H1 (cell line): ENCODE data around the gene BCAS3. TPM values are rescaled to one million over a fixed set of nuclear protein-coding genes. Genes with fewer than 3 reads are reported as not detected.

Experiments
- CTCF ChIA-PET: fragments of 300-600 bp; sonication (Branson Sonifier 250); formaldehyde crosslinking; loops from one replicate; lab custom pipeline; 2021; ENCODE audit not compliant: partially characterized antibody; lab: Charles Lee
- POLR2A ChIA-PET: fragments of 300-600 bp; sonication (Branson Sonifier 250); formaldehyde crosslinking; loops from one replicate; lab custom pipeline; 2021; ENCODE audit warnings: inconsistent platforms; ENCODE audit not compliant: partially characterized antibody; lab: Charles Lee
- DNase-seq, 2 experiments: peaks; one replicate each; pipeline versions ENCODE4 v3.0.0 to v3.0.0-alpha.2; 2010 to 2022; ENCODE audit warnings: low spot score in 2 of 2, low read depth in 1 of 2, mixed read lengths in 1 of 2
- FAIRE-seq: peaks from 2 replicates; lab custom pipeline; 2011; peaks lifted over from hg19 to GRCh38; lab: Jason Lieb, UNC
- H2AFZ ChIP-seq: 2 replicates; pipeline ENCODE4 v1.8.1; 2012; ENCODE audit warnings: low read length, inconsistent platforms
- H2AK5ac ChIP-seq: 2 replicates; pipeline ENCODE4 v1.6.1; 2013; ENCODE audit warnings: low read depth, low read length
- H2BK120ac ChIP-seq: replicated peaks from 2 replicates; pipeline ENCODE3; 2013; ENCODE audit warnings: low read depth, low read length, inconsistent platforms
- H2BK12ac ChIP-seq: 2 replicates; pipeline ENCODE4 v1.6.1; 2013; ENCODE audit warnings: low read depth, low read length
- H2BK15ac ChIP-seq: 2 replicates; pipeline ENCODE4 v1.6.1; 2013; ENCODE audit warnings: low read length
- H2BK20ac ChIP-seq: 2 replicates; pipeline ENCODE4 v1.6.1; 2013; ENCODE audit warnings: low read length
- H2BK5ac ChIP-seq: 2 replicates; pipeline ENCODE4 v1.6.1; 2013; ENCODE audit warnings: low read depth, low read length
- H3K14ac ChIP-seq: 2 replicates; pipeline ENCODE4 v1.6.1; 2013; ENCODE audit warnings: inconsistent platforms; ENCODE audit not compliant: insufficient read length
- H3K18ac ChIP-seq: 2 replicates; pipeline ENCODE4 v1.6.1; 2013; ENCODE audit warnings: low read length; ENCODE audit errors: extremely low read depth
- H3K23ac ChIP-seq: 2 replicates; pipeline ENCODE4 v1.6.1; 2013; ENCODE audit warnings: inconsistent platforms; ENCODE audit not compliant: insufficient read length
- H3K23me2 ChIP-seq: 2 replicates; pipeline ENCODE4 v1.6.1; 2013; ENCODE audit warnings: low read depth, low read length
- H3K27ac ChIP-seq: 2 replicates; pipeline ENCODE4 v1.6.1; 2011; ENCODE audit warnings: low read depth, low read length, inconsistent platforms
- H3K27me3 ChIP-seq, 4 experiments: replicated peaks in 1 of 4; 1 replicate in 1 of 4; 2 replicates in 3 of 4; pipeline versions ENCODE4 v1.6.1 to v1.8.1; 2011 to 2013; ENCODE audit warnings: low read length in 3 of 4, mild to moderate bottlenecking in 3 of 4, inconsistent platforms in 2 of 4, mixed read lengths in 2 of 4, moderate library complexity in 1 of 4; ENCODE audit not compliant: control insufficient read depth in 3 of 4, insufficient read depth in 3 of 4; ENCODE audit errors: extremely low read depth in 1 of 4
- H3K36me3 ChIP-seq, 4 experiments: 2 replicates each; pipeline versions ENCODE4 v1.6.1 to v1.8.1; 2011 to 2013; ENCODE audit warnings: mild to moderate bottlenecking in 4 of 4, low read length in 3 of 4, moderate library complexity in 2 of 4, control low read depth in 1 of 4, inconsistent platforms in 1 of 4; ENCODE audit not compliant: insufficient read depth in 4 of 4, control insufficient read depth in 2 of 4
- H3K4ac ChIP-seq: replicated peaks from 2 replicates; pipeline ENCODE3; 2013; ENCODE audit warnings: low read length, low read depth, mixed read lengths, inconsistent platforms; ENCODE audit not compliant: insufficient read length
- H3K4me1 ChIP-seq, 4 experiments: replicated peaks in 1 of 4; 1 replicate in 1 of 4; 2 replicates in 3 of 4; pipeline versions ENCODE4 v1.6.1 to v1.8.1; 2011 to 2013; ENCODE audit warnings: low read length in 3 of 4, inconsistent platforms in 2 of 4, mixed read lengths in 1 of 4; ENCODE audit not compliant: insufficient read depth in 4 of 4, control insufficient read depth in 3 of 4
- H3K4me2 ChIP-seq, 2 experiments: 2 replicates each; pipeline versions ENCODE4 v1.6.1 to v1.8.1; 2011 to 2013; ENCODE audit warnings: low read depth in 2 of 2, low read length in 2 of 2, control low read depth in 1 of 2, inconsistent platforms in 1 of 2, mild to moderate bottlenecking in 1 of 2; ENCODE audit not compliant: insufficient read depth in 1 of 2
- H3K4me3 ChIP-seq, 4 experiments: fragments of 200-600, 300-600 bp in 1 of 4; sonication (generic), shearing (Covaris generic), sonication (Bioruptor Twin) in 1 of 4; 2 replicates each; pipeline versions ENCODE4 v1.5.1 to v1.8.1; 2011 to 2016; ENCODE audit warnings: low read length in 4 of 4, low read depth in 3 of 4, control low read depth in 2 of 4, inconsistent platforms in 2 of 4, mild to moderate bottlenecking in 2 of 4, mixed read lengths in 1 of 4, moderate library complexity in 1 of 4; ENCODE audit not compliant: insufficient read depth in 2 of 4; ENCODE audit errors: extremely low read depth in 1 of 4
- H3K56ac ChIP-seq: replicated peaks from 2 replicates; pipeline ENCODE3; 2013; ENCODE audit warnings: low read depth, mild to moderate bottlenecking, mixed read lengths, low read length, inconsistent platforms; ENCODE audit not compliant: insufficient read length
- H3K79me1 ChIP-seq: 2 replicates; pipeline ENCODE4 v1.6.1; 2013; ENCODE audit warnings: low read depth, low read length, control low read depth
- H3K79me2 ChIP-seq, 2 experiments: 2 replicates each; pipeline versions ENCODE4 v1.6.1 to v1.8.1; 2012 to 2013; ENCODE audit warnings: low read length in 2 of 2, mild to moderate bottlenecking in 2 of 2, inconsistent platforms in 1 of 2; ENCODE audit not compliant: insufficient read depth in 2 of 2, control insufficient read depth in 1 of 2
- H3K9ac ChIP-seq, 4 experiments: replicated peaks in 1 of 4; 1 replicate in 1 of 4; 2 replicates in 3 of 4; pipeline versions ENCODE4 v1.6.1 to v1.8.1; 2011 to 2013; ENCODE audit warnings: low read depth in 3 of 4, low read length in 3 of 4, control low read depth in 2 of 4, mild to moderate bottlenecking in 2 of 4, moderate library complexity in 2 of 4, inconsistent platforms in 1 of 4; ENCODE audit errors: extremely low read depth in 1 of 4
- H3K9me3 ChIP-seq, 2 experiments: 2 replicates each; pipeline versions ENCODE4 v1.6.1 to v1.8.1; 2012 to 2013; ENCODE audit warnings: mild to moderate bottlenecking in 2 of 2, moderate library complexity in 2 of 2, control low read depth in 1 of 2, inconsistent platforms in 1 of 2, low read depth in 1 of 2, low read length in 1 of 2, mixed read lengths in 1 of 2; ENCODE audit not compliant: insufficient read depth in 2 of 2
- H4K20me1 ChIP-seq, 2 experiments: replicated peaks in 1 of 2; 2 replicates each; pipeline versions ENCODE3 to v1.8.1; 2011 to 2013; ENCODE audit warnings: inconsistent platforms in 2 of 2, low read length in 2 of 2, mild to moderate bottlenecking in 1 of 2; ENCODE audit not compliant: insufficient read depth in 2 of 2, control insufficient read depth in 1 of 2
- H4K5ac ChIP-seq: 2 replicates; pipeline ENCODE4 v1.6.1; 2013; ENCODE audit warnings: low read length, low read depth, mixed read lengths, inconsistent platforms; ENCODE audit not compliant: insufficient read length
- H4K8ac ChIP-seq: 2 replicates; pipeline ENCODE4 v1.8.0; 2013; ENCODE audit warnings: mild to moderate bottlenecking, moderate library complexity, low read length, inconsistent platforms; ENCODE audit not compliant: insufficient read depth; ENCODE audit errors: extremely low read depth
- H4K91ac ChIP-seq: replicated peaks from 2 replicates; pipeline ENCODE3; 2013; ENCODE audit warnings: low read length, mixed read lengths, inconsistent platforms; ENCODE audit not compliant: insufficient read length
- EZH2 ChIP-seq: fragments of 200-600 bp; sonication (generic); IDR thresholded peaks from 2 replicates; pipeline ENCODE4 v1.7.1; 2012; ENCODE audit warnings: low read depth, mild to moderate bottlenecking, moderate library complexity, low read length, inconsistent platforms; ENCODE audit not compliant: severe bottlenecking
- RBBP5 ChIP-seq: IDR thresholded peaks from 2 replicates; pipeline ENCODE4 v1.7.1; 2012; ENCODE audit warnings: low read depth, mild to moderate bottlenecking, inconsistent platforms, low read length, moderate library complexity, borderline replicate concordance
- SIX5 ChIP-seq: IDR thresholded peaks from 2 replicates; pipeline ENCODE4 v1.6.1; 2011; ENCODE audit warnings: mild to moderate bottlenecking, low read depth, low read length
- WGBS, 2 experiments: shearing (Covaris generic) in 1 of 2; methylation state at CpG; one replicate each; pipeline versions ENCODE4 v1.1.6 to v1.1.7; 2013 to 2015; ENCODE audit warnings: low lambda C conversion rate in 2 of 2, mixed read lengths in 2 of 2, inconsistent platforms in 1 of 2, low coverage in 1 of 2, missing lambda C conversion rate in 1 of 2; ENCODE audit not compliant: insufficient replicate concordance in 2 of 2, insufficient coverage in 1 of 2, insufficient read length in 1 of 2; ENCODE audit errors: extremely low coverage in 1 of 2, missing lambda C conversion rate in 1 of 2; 5-methylcytosine and 5-hydroxymethylcytosine counted together
- polyA plus RNA-seq, 7 experiments: library from polyadenylated mRNA; depleted of rRNA in 3 of 7; stranded (reverse) in 5 of 7; unstranded in 2 of 7; fragments of >200 nt in 5 of 7; fragments of 200-250 nt in 2 of 7; gene quantifications; 1 replicate in 5 of 7; 2 replicates in 1 of 7; 4 replicates in 1 of 7; pipeline versions ENCODE4 v1.2.1 to v1.2.3, GENCODE V29; 2011 to 2013; ENCODE audit warnings: missing spikeins in 2 of 7, mixed read lengths in 2 of 7
- total RNA-seq: library from RNA; stranded (reverse); fragmentation: NEBNext Ultra II Directional; extraction: Animal tissue kit (Norgen Biotek cat#: 25700); gene quantifications from 2 replicates; pipeline ENCODE4 v1.2.1, GENCODE V29; 2021

The BCAS3 gene
- total and polyA plus RNA-seq, 2 of the 8 experiments (the other 6 are each of a cell fraction or from before 2014, with no cell fraction given): 9.9 to 13.3 TPM

GRCh38 chr17:60754057-60754604 is 76.5 kb downstream of the BCAS3 start:
- no peak overlapping the region for H3K18ac ChIP-seq
- no peaks in the 10 kb centered on the region for H3K79me1 ChIP-seq
- no peak overlapping the region for H3K56ac ChIP-seq
- no peaks in the 10 kb centered on the region for H3K79me2 ChIP-seq
- DNase-seq: no peak
- no peaks in the 10 kb centered on the region for H4K20me1 ChIP-seq
- H2BK5ac ChIP-seq: no peak overlapping the region
- no peak overlapping the region for H2AFZ ChIP-seq
- H3K27ac ChIP-seq: no peak overlapping the region
- no peak overlapping the region for H3K4me3 ChIP-seq
- no peak overlapping the region for H2BK120ac ChIP-seq
- H3K23me2 ChIP-seq: no peaks in the 10 kb centered on the region
- no peak overlapping the region for H4K8ac ChIP-seq
- POLR2A ChIA-PET: no interaction called here
- no peak overlapping the region for H3K23ac ChIP-seq
- no peak overlapping the region for H2BK12ac ChIP-seq
- H3K4me1 ChIP-seq: no peaks in the 10 kb centered on the region; a peak in 1 of 7 replicates
- H3K36me3 ChIP-seq: no peaks in the 10 kb centered on the region
- 62% methylated on average over 8 of the region's 8 CpGs; no CpG with 5 or more reads in 1 of the 2 experiments for WGBS, 2 experiments
- H3K4ac ChIP-seq: no peak overlapping the region
- no peak overlapping the region for H4K5ac ChIP-seq
- TF ChIP-seq RBBP5 (no peak), SIX5 (no peak), EZH2 (no peak)
- TF ChIP-seq, all 59 proteins: peak for 0
- H2AK5ac ChIP-seq: no peak overlapping the region
- no peak overlapping the region for H3K9ac ChIP-seq
- H3K14ac ChIP-seq: no peak overlapping the region
- no peak overlapping the region for H3K4me2 ChIP-seq
- no peak overlapping the region for H2BK15ac ChIP-seq
- no peak overlapping the region for H4K91ac ChIP-seq
- no peak for FAIRE-seq
- H2BK20ac ChIP-seq: no peak overlapping the region
- H3K9me3 ChIP-seq: peaks cover 4% of the 10 kb centered on the region in 2 experiments; a peak in 1 of 4 replicates
- CTCF ChIA-PET: no interaction called here
- no peaks in the 10 kb centered on the region for H3K27me3 ChIP-seq
